ENCODE data around the gene ROBO4.

Gene ROBO4

GRCh38 chr11:124934862-124935547, 37.3 kb upstream of the ROBO4 start:
- H3K79me2 ChIP-seq (ENCODE audit: insufficient read depth, low read depth), result no peaks in the 10 kb centered on the region
- H3K4me1 ChIP-seq (ENCODE audit: low read depth, poor library complexity, severe bottlenecking), result no peaks in the 10 kb centered on the region
- no peak overlapping the region for H3K27ac ChIP-seq
- no peak for TF ChIP-seq CTCF (conservative IDR thresholded peaks at IDR 0.05; ENCODE audit: low read depth, low read length)
- no peaks in the 10 kb centered on the region for H3K36me3 ChIP-seq (ENCODE audit: insufficient read depth)
- H3K9ac ChIP-seq, result no peak overlapping the region
- no peaks in the 10 kb centered on the region for H3K27me3 ChIP-seq (ENCODE audit: insufficient read depth, low read depth)
- no peak overlapping the region for H3K4me3 ChIP-seq (IDR thresholded peaks at IDR 0.05; ENCODE audit: insufficient read depth, low read depth, low read length)
- H4K20me1 ChIP-seq (ENCODE audit: insufficient read depth), result no peaks in the 10 kb centered on the region
- no peak overlapping the region for H2AFZ ChIP-seq (ENCODE audit: low read depth)
- no peak overlapping the region for H3K4me2 ChIP-seq

- Histone ChIP-seq H2AFZ (ENCODE audit: low read depth) (no peak overlapping the region), H3K27me3 (ENCODE audit: insufficient read depth, low read depth) (no peaks in the 10 kb centered on the region), H3K79me2 (ENCODE audit: insufficient read depth, low read depth) (no peaks in the 10 kb centered on the region), H4K20me1 (ENCODE audit: insufficient read depth) (no peaks in the 10 kb centered on the region), H3K9ac (no peak overlapping the region), H3K4me2 (no peak overlapping the region), H3K4me3 (IDR thresholded peaks at IDR 0.05; ENCODE audit: insufficient read depth, low read depth, low read length) (no peak overlapping the region), H3K4me1 (ENCODE audit: low read depth, poor library complexity, severe bottlenecking) (no peaks in the 10 kb centered on the region), H3K36me3 (ENCODE audit: insufficient read depth) (no peaks in the 10 kb centered on the region), H3K27ac (no peak overlapping the region)
- no peak for TF ChIP-seq CTCF (conservative IDR thresholded peaks at IDR 0.05; ENCODE audit: low read depth, low read length)
These were observed 33.1 kb upstream of the ROBO4 start for GRCh38 chr11:124930799-124931198.

- Histone ChIP-seq H3K4me3 (IDR thresholded peaks at IDR 0.05; ENCODE audit: insufficient read depth, low read depth, low read length) (no peak overlapping the region), H4K20me1 (ENCODE audit: insufficient read depth) (no peaks in the 10 kb centered on the region), H3K27ac (no peak overlapping the region), H2AFZ (ENCODE audit: low read depth) (no peak overlapping the region), H3K79me2 (ENCODE audit: insufficient read depth, low read depth) (no peaks in the 10 kb centered on the region), H3K9ac (no peak overlapping the region), H3K4me2 (no peak overlapping the region), H3K27me3 (ENCODE audit: insufficient read depth, low read depth) (no peaks in the 10 kb centered on the region), H3K4me1 (ENCODE audit: low read depth, poor library complexity, severe bottlenecking) (no peaks in the 10 kb centered on the region), H3K36me3 (ENCODE audit: insufficient read depth) (no peaks in the 10 kb centered on the region)
- TF ChIP-seq CTCF (conservative IDR thresholded peaks at IDR 0.05; ENCODE audit: low read depth, low read length), result no peak
These were observed 31.4 kb upstream of the ROBO4 start for GRCh38 chr11:124928942-124929665.

GRCh38 chr11:124923296-124923695, 25.6 kb upstream of the ROBO4 start:
- no peak overlapping the region for H3K4me2 ChIP-seq
- no peak overlapping the region for H3K27ac ChIP-seq
- H3K79me2 ChIP-seq (ENCODE audit: insufficient read depth, low read depth), result no peaks in the 10 kb centered on the region
- no peaks in the 10 kb centered on the region for H3K27me3 ChIP-seq (ENCODE audit: insufficient read depth, low read depth)
- H3K4me3 ChIP-seq (IDR thresholded peaks at IDR 0.05; ENCODE audit: insufficient read depth, low read depth, low read length), result no peak overlapping the region
- no peaks in the 10 kb centered on the region for H3K4me1 ChIP-seq (ENCODE audit: low read depth, poor library complexity, severe bottlenecking)
- no peaks in the 10 kb centered on the region for H4K20me1 ChIP-seq (ENCODE audit: insufficient read depth)
- no peak overlapping the region for H3K9ac ChIP-seq
- TF ChIP-seq CTCF (conservative IDR thresholded peaks at IDR 0.05; ENCODE audit: low read depth, low read length), result no peak
- no peaks in the 10 kb centered on the region for H3K36me3 ChIP-seq (ENCODE audit: insufficient read depth)
- no peak overlapping the region for H2AFZ ChIP-seq (ENCODE audit: low read depth)
